HCT116 (cell line): ENCODE measurements around the gene ERC1.
A peak's percentile ranks its signal among the peaks of the same experiment; 100 is the strongest.

Experiments
- CTCF ChIP-seq, 3 experiments: fragments of 200-600 bp in 1 of 3; sonication (generic) in 1 of 3; IDR thresholded peaks in 2 of 3; conservative IDR thresholded peaks in 1 of 3; 2 replicates each; pipeline ENCODE4 v1.5.1; 2012 to 2017; ENCODE audit warnings: low read depth in 2 of 3, low read length in 2 of 3, antibody characterized with exemption in 1 of 3, borderline replicate concordance in 1 of 3, control low read depth in 1 of 3, mild to moderate bottlenecking in 1 of 3, mixed read lengths in 1 of 3, mixed run types in 1 of 3, moderate library complexity in 1 of 3; ENCODE audit not compliant: insufficient read depth in 1 of 3
- SP1 ChIP-seq: IDR thresholded peaks from 2 replicates; pipeline ENCODE4 v1.6.1; 2012; ENCODE audit warnings: low read depth
- ZFX ChIP-seq: fragments of 450-650 bp; IDR thresholded peaks from 2 replicates; pipeline ENCODE4 v1.6.1; 2017

GRCh38 chr12:1013618-1014489 lies 22.8 kb downstream of the ERC1 start:
- no peak for TF ChIP-seq CTCF (IDR thresholded peaks at IDR 0.05 in 2 of 3, conservative IDR thresholded peaks at IDR 0.05 in 1 of 3; ENCODE audit: borderline replicate concordance in 1 of 3, insufficient read depth in 1 of 3, low read depth in 2 of 3, low read length in 2 of 3)
- TF ChIP-seq SP1 = peak; percentile 45; the same call in 1 of the 2 replicates
- no peak for TF ChIP-seq ZFX
